Endothelial cell (in vitro differentiated cells): Measurements from ENCODE around the gene CRABP1. TPM values are rescaled to one million over a fixed set of nuclear protein-coding genes. Genes with fewer than 3 reads are reported as not detected.

Experiments
- DNase-seq: peaks from one replicate; pipeline ENCODE4 v3.0.0; 2021; ENCODE audit warnings: low spot score
- H3K27ac Mint-ChIP-seq: one replicate; pipeline ENCODE4 v1.8.0; 2021; ENCODE audit warnings: mixed read lengths, inconsistent platforms; ENCODE audit not compliant: unreplicated experiment
- H3K27me3 Mint-ChIP-seq: one replicate; pipeline ENCODE4 v1.8.0; 2021; ENCODE audit warnings: mild to moderate bottlenecking, moderate library complexity, mixed read lengths, inconsistent platforms; ENCODE audit not compliant: unreplicated experiment
- H3K36me3 Mint-ChIP-seq: one replicate; pipeline ENCODE4 v1.8.0; 2021; ENCODE audit warnings: mild to moderate bottlenecking, low read depth, mixed read lengths, inconsistent platforms; ENCODE audit not compliant: unreplicated experiment
- H3K4me1 Mint-ChIP-seq: one replicate; pipeline ENCODE4 v1.8.0; 2021; ENCODE audit warnings: mild to moderate bottlenecking, mixed read lengths, inconsistent platforms; ENCODE audit not compliant: unreplicated experiment
- H3K4me3 Mint-ChIP-seq: one replicate; pipeline ENCODE4 v1.8.0; 2021; ENCODE audit warnings: mild to moderate bottlenecking, mixed read lengths, inconsistent platforms; ENCODE audit not compliant: unreplicated experiment
- H3K9me3 Mint-ChIP-seq: one replicate; pipeline ENCODE4 v1.8.0; 2021; ENCODE audit warnings: mixed read lengths, inconsistent platforms; ENCODE audit not compliant: unreplicated experiment
- total RNA-seq: library from RNA; stranded (reverse); fragmentation: NEBNext Ultra II Directional; extraction: Animal tissue kit (Norgen Biotek cat#: 25700); gene quantifications from one replicate; pipeline ENCODE4 v1.2.1, GENCODE V29; 2021; ENCODE audit not compliant: unreplicated experiment
- TF ChIP-seq, protein P1 (sequence below): fragments of 200-600 bp; sonication (generic); IDR thresholded peaks from one replicate; pipeline ENCODE4 v1.5.0; 2021; ENCODE audit warnings: antibody characterized with exemption; ENCODE audit not compliant: unreplicated experiment

Gene CRABP1
- total RNA-seq, 1 donor from 2014 or later: 3.3 TPM

DNA sequence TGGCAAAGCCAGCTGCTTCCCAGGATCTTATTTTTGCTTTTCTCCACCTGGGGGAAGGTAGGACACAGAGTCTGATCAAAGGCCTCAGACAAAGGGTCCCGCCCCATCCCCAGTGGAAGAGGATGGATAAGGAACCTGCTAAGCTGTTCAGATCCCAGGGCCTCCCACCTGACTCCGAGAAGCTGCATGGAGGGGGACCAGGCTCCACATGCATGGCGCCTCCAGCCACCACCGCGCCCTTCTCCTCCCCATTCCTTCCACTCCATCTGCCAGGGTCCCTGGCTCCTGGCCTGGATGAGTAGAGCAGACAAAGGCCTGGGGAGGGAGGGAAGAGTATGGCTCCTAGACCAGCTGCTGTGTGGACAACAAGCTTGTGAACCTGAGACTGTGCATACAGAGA is 20.0 kb upstream of the CRABP1 start:
- Mint-ChIP-seq H3K9me3 (no peaks in the 10 kb centered on the region), H3K4me1 (peaks cover 13% of the 10 kb centered on the region)
- TF ChIP-seq, protein P1, sequence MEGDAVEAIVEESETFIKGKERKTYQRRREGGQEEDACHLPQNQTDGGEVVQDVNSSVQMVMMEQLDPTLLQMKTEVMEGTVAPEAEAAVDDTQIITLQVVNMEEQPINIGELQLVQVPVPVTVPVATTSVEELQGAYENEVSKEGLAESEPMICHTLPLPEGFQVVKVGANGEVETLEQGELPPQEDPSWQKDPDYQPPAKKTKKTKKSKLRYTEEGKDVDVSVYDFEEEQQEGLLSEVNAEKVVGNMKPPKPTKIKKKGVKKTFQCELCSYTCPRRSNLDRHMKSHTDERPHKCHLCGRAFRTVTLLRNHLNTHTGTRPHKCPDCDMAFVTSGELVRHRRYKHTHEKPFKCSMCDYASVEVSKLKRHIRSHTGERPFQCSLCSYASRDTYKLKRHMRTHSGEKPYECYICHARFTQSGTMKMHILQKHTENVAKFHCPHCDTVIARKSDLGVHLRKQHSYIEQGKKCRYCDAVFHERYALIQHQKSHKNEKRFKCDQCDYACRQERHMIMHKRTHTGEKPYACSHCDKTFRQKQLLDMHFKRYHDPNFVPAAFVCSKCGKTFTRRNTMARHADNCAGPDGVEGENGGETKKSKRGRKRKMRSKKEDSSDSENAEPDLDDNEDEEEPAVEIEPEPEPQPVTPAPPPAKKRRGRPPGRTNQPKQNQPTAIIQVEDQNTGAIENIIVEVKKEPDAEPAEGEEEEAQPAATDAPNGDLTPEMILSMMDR: no peak

DNA sequence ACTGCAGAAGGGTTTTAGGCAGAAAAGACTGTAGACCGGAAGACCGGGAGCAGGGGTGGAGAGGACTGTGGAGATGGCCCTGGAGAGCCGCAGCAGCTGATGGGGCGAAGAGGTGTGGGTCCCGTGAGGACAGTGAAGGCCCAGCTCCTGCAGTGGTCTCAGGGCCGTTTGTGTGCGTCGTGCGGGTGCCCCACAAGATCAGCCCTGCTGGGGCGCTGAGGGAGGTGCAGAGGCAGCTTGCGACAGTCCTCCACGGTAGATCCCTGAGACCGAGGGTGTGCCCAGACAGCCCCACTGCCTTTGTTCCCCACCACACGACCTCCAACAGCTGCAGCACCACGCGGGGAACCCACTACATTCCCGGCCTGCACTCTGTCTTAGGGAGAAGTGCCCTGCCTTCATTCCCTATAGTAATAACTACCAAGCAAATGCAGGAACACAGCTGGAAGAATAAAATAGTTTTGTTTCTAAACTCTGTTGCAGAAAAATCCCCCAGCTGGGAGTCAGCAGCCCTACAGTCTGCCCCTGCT is 19.0 kb upstream of the CRABP1 start:
- Mint-ChIP-seq H3K4me3 (no peak overlapping the region), H3K4me1 (peaks cover 13% of the 10 kb centered on the region), H3K9me3 (no peaks in the 10 kb centered on the region), H3K27ac (no peak overlapping the region), H3K27me3 (peaks cover 5% of the 10 kb centered on the region), H3K36me3 (peaks cover 3% of the 10 kb centered on the region)
- TF ChIP-seq, protein P1: no peak
- DNase-seq: no peak

More for the DNA sequence above, 20.0 kb upstream of the CRABP1 start:
- Mint-ChIP-seq H3K36me3 (peaks cover 3% of the 10 kb centered on the region), H3K27ac (no peak overlapping the region), H3K27me3 (peaks cover 5% of the 10 kb centered on the region), H3K4me3 (no peak overlapping the region)
- no peak for DNase-seq

DNA sequence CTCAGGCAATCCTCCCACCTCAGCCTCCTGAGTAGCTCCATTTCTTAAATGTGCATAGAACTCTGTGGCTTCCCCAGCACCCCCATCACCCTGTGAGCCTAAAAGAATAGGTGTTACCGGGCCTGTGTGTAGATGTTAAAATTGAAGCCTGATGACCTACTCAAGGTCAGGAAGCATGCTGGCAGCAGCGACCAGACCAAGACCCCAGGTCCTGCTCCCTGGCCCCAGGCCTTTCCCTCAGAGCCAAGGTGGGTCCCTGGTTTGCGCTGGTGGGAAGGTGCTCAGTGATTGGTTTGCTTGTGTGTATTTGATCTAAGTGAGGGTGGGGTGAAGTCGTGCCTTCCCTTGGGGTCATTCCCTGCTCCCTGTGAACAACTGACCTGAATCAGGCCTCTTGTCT is 18.4 kb upstream of the CRABP1 start:
- DNase-seq: no peak
- H3K9me3 Mint-ChIP-seq: no peaks in the 10 kb centered on the region
- peaks cover 3% of the 10 kb centered on the region for H3K36me3 Mint-ChIP-seq
- H3K27ac Mint-ChIP-seq: peak overlapping the region; percentile 81
- TF ChIP-seq, protein P1: no peak
- no peak overlapping the region for H3K4me3 Mint-ChIP-seq
- H3K27me3 Mint-ChIP-seq: peaks cover 5% of the 10 kb centered on the region
- H3K4me1 Mint-ChIP-seq: peaks cover 13% of the 10 kb centered on the region

DNA sequence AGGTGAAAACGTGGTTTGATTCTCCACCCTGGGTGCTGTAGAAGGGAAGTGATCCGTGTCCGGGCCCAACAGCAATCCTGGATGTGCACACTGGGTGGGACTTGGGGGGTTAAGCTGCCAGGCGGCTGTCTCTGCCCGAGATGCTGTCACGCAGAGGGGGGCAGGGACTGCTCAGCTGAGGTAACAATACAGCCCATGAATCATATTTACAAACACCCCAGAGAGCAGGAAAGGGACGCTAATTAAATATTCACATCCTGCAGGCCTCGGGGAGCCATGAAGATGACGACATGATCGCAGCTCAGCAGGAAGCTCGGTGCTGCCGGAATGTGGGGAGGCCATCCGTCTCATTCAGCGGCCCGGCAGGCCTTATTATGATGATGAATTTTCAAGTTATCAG is 17.9 kb upstream of the CRABP1 start:
- peak overlapping the region; percentile 11 for H3K4me3 Mint-ChIP-seq
- no peaks in the 10 kb centered on the region for H3K9me3 Mint-ChIP-seq
- TF ChIP-seq, protein P1: no peak
- DNase-seq: peak; percentile 31
- H3K36me3 Mint-ChIP-seq: peaks cover 3% of the 10 kb centered on the region
- H3K27me3 Mint-ChIP-seq: peaks cover 5% of the 10 kb centered on the region
- H3K27ac Mint-ChIP-seq: peak overlapping the region; percentile 81
- H3K4me1 Mint-ChIP-seq: peaks cover 15% of the 10 kb centered on the region

DNA sequence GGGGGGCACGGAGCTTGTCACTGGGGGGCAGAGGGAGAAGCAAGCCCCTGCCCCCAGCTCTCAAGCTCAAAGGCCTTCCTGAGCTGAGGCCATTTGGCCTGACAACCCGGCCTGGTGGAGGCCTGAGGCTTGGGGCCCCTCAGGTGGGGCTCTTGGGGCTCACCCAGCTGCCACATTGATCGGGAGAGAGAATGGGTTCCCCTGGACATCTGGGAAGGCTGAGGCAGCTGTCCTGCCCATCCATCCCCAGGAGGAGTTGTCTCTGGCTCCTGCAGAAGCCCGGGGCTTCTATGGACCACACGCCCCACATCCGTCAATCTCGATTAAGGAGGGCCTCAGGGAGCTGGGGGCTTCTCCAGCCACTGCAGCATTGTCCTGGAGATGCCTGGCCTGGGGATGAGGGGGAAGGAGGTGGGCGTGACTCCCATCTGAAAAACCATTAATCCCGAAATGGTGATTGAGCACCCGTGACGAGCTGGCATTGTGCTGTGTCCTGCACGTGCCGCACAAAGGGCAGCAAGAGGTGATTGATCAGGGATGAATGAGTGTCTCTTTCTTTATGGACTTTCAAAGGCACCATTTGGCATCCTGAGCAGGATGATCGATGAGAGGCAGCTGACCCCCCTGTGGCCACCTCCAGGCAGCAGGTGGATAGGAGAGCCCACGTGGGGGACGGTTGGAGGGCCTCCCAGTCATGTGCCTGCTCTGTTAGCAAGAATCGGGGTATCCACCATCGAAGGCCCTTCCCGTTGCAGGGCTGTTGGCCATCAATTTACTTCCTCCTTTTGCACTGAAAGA is 17.2 kb upstream of the CRABP1 start:
- Mint-ChIP-seq H3K36me3 (peaks cover 3% of the 10 kb centered on the region), H3K4me3 (no peak overlapping the region), H3K9me3 (no peaks in the 10 kb centered on the region), H3K4me1 (peaks cover 18% of the 10 kb centered on the region), H3K27ac (peak overlapping the region; percentile 81), H3K27me3 (peaks cover 5% of the 10 kb centered on the region)
- DNase-seq: no peak
- TF ChIP-seq, protein P1: no peak
